Measurements from ENCODE around the gene CELF4.

CELF4 gene

GRCh38 chr18:37355772-37356171, 209.8 kb downstream of the CELF4 start:
- DNase-seq (ENCODE audit: low spot score): no peak

DNA sequence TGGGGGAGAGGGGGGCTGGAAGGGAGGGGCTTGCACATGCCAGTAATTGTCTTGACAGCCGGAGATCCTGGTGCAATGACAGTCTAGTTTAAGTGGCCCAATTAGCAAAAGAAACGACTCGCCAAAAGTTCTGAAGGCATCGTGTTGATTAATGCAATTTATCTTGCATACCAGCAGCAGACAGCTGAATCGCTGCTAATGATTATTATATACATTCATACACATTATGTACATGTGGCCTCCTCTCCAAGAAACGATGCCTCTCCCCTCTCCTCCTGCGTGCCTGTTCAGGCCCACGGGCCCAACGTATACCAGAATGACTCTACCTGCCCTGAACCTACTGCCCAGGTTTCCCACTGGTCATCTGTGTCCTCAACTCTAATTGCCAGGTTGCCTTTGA, 214.5 kb downstream of the CELF4 start:
- DNase-seq (ENCODE audit: low spot score): no peak

DNA sequence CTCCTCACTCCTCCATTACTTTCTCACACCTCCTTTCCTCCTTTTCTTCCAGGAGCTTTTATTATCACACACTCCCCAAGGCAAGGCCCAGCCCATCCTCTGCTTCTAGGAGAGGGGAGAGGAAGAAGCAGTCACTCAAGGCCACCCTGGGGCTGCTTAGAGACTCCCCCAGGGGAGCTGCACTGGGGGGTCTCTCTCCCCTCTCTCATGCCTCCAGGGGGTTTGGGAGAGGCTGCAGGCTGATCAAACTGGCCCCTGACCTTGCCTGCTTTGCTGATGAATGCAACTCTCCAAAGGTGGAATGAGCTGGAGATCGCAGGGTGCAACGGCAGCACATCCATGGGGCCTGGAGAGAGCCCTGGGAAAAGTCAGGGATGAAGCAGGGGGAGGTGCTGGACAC, 216.9 kb downstream of the CELF4 start:
- no peak for DNase-seq (ENCODE audit: low spot score)

DNA sequence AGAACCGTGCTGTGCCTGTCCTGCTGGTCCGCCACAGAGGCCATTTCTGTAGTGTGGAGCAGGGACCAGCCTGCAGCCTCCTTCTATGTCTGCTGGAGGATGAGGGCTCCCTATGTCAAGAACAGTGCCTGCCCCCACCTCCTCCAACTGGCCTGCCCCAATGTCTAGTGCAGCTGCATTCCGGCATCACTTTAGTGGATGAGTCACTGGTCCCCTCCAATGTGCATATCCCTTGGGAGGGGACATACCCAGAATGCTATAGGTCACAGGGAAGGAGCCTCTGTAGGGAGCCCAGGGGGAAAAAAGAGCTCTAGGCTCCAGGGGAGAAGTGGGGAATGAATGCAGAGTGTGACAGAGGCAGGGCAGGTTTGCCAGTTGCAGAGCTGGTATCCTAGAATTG, 219.6 kb downstream of the CELF4 start:
- no peak for DNase-seq (ENCODE audit: low spot score)

DNA sequence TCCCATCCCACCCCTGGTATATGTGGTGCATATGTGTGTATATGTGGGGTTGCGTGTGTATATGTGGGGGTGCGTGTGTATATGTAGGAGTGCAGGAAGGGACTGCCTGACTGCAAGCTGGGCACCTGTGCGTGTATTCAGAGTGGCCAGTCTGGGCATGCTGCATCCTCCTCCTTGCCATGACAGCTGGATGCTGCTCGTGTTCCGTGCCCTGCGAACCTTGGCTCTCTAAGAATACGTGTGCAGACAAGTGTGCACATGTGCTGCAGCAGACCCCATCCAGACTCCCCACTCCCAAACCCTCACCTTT, 222.1 kb downstream of the CELF4 start:
- no peak for DNase-seq (ENCODE audit: low spot score)

DNA sequence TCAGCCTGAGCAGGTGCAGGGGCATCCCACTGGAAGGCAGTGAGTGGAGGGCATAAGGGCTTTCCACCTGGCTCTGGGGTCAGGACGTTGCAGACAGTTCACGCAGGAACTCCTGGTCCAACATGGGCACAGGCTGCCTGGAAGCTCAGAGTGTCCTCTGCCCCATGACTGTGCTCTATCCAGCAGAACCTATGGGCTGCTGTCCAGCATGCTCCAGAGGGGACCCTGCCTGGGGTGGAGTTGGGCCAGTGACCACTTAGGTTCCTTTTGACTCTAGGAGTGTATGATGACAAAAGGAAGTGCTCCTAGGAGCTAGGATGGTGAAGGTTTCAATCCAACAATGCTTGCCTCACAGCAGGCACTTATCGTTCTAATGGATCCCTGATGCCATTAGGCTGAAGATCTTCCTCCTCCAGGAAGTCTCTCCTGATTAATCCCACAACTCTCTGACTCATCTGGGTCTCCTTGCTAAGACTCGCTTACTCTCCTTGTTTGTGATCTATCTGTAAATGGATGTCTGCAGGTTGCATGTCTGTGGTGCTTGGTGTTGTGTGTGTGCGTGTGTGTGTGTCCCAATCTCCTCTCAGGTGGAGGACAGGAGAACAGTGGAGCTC, 224.0 kb downstream of the CELF4 start:
- no peak for DNase-seq (ENCODE audit: low spot score)

GRCh38 chr18:37341016-37341415, 224.6 kb downstream of the CELF4 start:
- no peak for DNase-seq (ENCODE audit: low spot score)

DNA sequence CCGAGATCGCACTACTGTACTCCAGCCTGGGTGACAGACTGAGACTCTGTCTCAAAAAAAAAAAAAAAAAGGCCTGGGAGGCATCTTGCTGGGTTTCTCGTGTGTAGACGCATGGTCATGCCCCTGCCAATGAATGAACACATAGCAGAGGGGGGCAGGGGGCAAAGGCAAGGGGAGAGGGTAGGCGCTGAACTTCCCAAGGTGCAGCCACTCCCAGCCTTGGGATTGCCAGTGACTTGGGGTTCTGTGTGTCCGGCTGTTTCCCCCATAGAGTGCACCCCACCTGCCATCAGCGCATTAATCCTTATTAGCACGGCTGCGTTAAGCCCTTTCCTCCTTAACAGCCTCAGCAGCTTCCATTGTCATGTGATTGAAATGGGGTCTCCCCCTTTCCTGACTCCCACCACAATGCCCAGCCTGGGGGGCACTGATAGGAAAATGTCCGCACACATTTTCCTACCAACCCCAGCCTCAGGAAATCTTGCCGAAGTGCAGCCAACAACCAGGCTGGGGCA, 225.8 kb downstream of the CELF4 start:
- DNase-seq (ENCODE audit: low spot score): no peak

GRCh38 chr18:37336568-37337285, 228.9 kb downstream of the CELF4 start:
- no peak for DNase-seq (ENCODE audit: low spot score)

- no peak for DNase-seq (ENCODE audit: low spot score)
These were observed 230.2 kb downstream of the CELF4 start for GRCh38 chr18:37335409-37335736.

DNA sequence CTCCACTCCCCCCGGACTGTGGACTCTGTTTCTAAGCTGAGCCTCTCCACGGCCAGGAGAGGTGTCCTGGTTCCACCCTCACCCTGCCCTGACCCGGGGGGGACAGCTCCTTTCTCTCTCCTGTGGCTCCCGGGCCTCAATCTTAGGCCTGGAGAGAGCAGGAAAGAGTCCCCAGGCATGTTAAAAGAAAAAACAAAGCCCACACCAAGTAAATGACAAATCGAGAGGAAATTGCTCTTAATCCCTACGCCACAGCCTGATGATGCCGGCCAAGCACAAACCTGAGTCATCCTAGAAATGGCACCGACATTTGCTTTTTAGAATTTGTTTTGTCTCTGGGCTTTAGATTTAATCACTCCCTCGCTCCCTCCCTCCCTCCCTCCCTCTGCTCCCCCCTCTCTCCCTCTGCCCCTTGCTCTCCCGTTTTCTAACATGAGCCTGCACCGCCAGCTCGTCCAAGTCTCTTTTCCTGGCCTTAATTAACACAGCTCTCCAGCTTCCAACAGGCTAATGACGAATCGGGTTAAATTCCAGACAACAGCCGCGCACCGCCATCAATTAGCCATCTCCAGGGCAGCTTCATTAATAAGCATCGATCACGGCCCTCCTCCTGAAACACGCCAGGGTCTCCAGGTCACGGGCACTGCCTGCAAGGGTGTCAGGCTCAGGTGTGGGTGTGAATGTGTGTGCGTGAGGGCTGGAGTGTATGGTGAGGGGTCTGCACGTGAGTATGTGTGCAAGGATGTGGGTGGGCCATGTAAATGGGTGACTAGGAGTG, 230.8 kb downstream of the CELF4 start:
- DNase-seq (ENCODE audit: low spot score): no peak

DNA sequence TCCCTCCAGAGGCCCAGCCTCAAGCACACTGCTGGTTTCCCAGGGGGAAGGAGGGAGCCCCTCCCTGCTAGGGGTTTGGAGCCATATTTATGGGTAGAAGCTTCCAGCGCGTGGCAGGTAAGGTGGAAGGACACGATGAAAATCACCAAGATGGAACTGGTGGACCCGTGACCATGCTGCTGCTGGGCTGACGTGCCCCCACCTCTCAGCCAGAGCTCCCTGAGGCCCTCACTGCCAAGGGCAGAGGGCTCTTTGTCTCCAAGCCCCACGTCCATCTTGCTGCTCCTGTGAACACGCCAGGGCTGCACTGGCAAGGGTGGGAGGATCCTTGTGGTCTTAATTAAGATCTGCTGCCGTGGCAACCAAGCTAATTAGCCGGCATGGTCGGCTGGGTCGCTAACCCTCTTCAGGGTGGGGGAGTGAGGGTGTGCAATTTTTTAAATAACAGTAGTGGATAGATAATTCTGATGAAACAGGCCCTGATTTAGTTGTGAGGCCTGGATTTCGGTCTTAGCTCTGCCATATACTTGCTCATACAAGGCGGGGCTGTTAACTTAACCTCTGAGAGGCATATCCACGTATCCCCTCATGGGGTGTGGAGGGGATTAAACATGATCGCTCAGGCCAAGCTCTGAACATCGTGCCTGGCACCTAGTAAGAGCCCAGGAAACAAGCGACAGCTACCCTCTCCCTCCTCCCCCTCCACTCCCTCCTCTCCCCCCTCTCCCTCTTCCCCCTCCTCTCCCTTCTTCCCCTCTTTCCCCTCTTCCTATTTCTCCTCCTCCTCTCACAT, 232.8 kb downstream of the CELF4 start:
- no peak for DNase-seq (ENCODE audit: low spot score)

DNA sequence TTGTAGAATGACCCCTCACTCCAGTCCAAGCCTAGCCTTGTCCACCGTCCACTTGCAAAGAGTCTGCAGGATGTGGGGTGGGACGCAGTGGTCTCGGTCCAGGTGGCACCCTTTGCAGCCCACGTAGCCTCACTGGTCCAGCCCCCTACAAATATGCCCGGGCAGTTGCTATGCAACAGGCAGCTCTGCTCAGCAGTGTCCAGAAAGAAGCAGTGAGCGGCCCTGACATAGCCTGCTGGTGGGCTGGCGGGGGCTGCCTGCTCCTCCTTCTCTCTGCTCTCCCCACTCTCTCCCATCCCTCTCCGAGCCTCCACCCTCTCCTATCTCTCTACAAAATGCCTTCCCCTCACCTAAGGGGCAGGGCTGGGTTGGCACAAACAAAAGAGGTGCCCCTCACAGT, 233.4 kb downstream of the CELF4 start:
- DNase-seq (ENCODE audit: low spot score): no peak

DNA sequence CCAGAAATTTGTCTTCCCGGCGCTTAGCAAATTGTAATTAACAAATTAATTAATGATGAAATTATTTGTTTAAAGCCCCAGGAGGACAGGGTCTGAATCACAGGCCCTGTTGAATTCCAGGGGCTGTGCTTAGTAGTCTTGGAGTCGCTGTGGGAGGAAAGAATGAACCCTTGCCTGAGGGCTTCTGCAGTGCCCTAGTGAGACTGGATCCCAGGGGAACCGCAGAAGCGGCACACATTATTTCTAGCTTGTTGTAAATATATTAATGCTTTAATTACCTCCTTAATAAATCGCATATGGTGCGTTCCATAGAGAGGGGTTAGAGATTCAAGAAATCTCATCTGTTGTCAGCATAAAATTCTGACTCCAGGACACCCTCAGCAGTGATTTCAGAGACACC, 235.4 kb downstream of the CELF4 start:
- DNase-seq (ENCODE audit: low spot score): no peak

GRCh38 chr18:37328946-37329719, 236.5 kb downstream of the CELF4 start:
- DNase-seq (ENCODE audit: low spot score): no peak

DNA sequence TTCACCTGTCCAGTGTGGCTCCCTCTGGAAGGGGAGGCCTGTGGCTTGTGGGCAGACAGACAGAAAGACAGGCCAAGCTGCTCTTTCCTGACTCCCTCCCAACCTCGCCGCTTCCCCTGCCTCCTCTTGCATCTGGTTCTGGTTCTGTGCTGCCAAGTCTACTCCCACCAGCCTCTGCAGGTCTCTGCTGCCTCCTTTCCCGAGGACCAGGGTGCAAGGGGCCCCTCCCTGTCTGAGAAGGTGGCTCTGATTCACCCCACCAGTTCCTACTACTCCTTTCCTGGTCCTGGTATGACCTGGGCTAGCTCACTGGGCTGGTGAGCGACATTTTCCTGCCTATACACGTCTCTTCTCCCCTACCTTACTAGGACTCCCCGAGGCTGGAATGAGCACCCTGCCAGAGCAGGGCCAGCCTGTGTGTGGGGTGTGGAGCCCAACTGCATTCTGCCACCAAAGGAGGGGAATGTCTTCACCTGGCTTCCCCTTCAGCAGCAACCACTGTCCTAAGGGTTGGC, 238.5 kb downstream of the CELF4 start:
- no peak for DNase-seq (ENCODE audit: low spot score)

DNA sequence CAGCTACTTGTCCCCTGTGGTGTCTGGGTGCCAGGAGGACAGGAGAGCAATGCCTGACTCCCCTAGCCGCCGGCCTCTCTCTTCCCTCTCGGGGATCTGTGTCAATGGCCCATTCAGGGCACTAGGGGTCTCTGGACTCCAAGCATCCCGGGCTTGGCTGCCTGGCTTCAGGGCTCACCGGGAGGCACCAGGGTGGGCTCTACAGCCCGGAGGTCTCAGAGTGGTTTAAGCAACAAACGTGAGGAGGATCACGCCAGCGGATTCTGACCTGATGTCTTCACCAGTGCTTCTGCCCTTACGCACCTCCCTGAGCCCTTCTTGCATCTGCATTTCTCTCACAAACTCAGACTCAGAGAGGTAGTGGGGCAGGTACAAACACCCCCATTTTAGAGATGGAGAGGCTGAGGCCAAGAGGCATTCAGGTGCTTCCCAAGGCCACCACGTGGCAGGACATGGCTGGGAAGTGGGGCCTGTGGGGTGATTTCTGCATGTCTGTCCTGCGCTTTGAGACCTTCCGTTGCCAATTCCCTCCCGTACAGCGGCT, 243.0 kb downstream of the CELF4 start:
- no peak for DNase-seq (ENCODE audit: low spot score)

GRCh38 chr18:37321582-37322491, 243.8 kb downstream of the CELF4 start:
- no peak for DNase-seq (ENCODE audit: low spot score)

DNA sequence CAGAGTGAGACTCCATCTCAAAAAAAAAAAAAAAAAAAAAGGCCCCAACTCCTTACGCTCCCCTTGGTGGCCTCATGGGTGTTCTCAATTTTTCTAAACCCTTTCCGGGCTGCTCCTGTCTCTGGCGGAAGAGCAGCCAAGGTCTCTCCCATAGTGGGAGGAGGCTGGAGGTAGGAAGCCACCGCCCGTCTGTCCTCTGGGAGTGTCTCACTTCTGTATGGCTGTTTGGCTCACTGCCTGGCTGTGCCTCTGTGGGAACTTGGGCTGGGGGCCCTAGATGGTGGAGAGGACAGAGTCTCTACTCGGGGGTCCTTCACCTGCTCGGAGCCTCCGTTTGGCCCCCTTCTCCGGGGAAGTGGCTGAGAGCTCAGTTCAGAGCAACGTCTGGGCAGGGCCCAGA, 245.3 kb downstream of the CELF4 start:
- no peak for DNase-seq (ENCODE audit: low spot score)

Data from CD4-positive, alpha-beta T cell treated with Interleukin-2 at 100 ng/mL for 4 hours (primary cell).